Activated CD8-positive, alpha-beta memory T cell treated with anti-CD3 and anti-CD28 coated beads, Interleukin-2, amount 50 U/mL, for 24 hours (primary cell): ENCODE results near the gene IL1R2.

Source experiments
- DNase-seq: peaks from one replicate; pipeline ENCODE4 v3.0.0-alpha.2; 2020; ENCODE audit errors: extremely low read depth

IL1R2 gene

GRCh38 chr2:102043560-102043959 is 51.8 kb downstream of the IL1R2 start:
- no peak for DNase-seq

GRCh38 chr2:102044235-102044896 is 52.6 kb downstream of the IL1R2 start:
- no peak for DNase-seq

- no peak for DNase-seq
Observed at GRCh38 chr2:102044967-102045489, 53.3 kb downstream of the IL1R2 start.

GRCh38 chr2:102045697-102046096 is 53.9 kb downstream of the IL1R2 start:
- no peak for DNase-seq

- DNase-seq, result no peak
Observed at GRCh38 chr2:102046135-102046986, 54.6 kb downstream of the IL1R2 start.

GRCh38 chr2:102048465-102048864 is 56.7 kb downstream of the IL1R2 start:
- DNase-seq, result no peak

GRCh38 chr2:102049756-102050443 is 58.1 kb downstream of the IL1R2 start:
- DNase-seq, result no peak

- no peak for DNase-seq
Observed at GRCh38 chr2:102050854-102051391, 59.2 kb downstream of the IL1R2 start.

- DNase-seq, result no peak
Observed at GRCh38 chr2:102051692-102052277, 60.0 kb downstream of the IL1R2 start.

- no peak for DNase-seq
Observed at GRCh38 chr2:102052365-102052764, 60.6 kb downstream of the IL1R2 start.

- DNase-seq, result no peak
Observed at GRCh38 chr2:102053096-102053495, 61.3 kb downstream of the IL1R2 start.

GRCh38 chr2:102055346-102055990 is 63.7 kb downstream of the IL1R2 start:
- DNase-seq, result no peak

- no peak for DNase-seq
Observed at GRCh38 chr2:102056079-102056581, 64.4 kb downstream of the IL1R2 start.

- DNase-seq, result no peak
Observed at GRCh38 chr2:102057502-102058292, 65.9 kb downstream of the IL1R2 start.

GRCh38 chr2:102058293-102058833 is 66.6 kb downstream of the IL1R2 start:
- no peak for DNase-seq

GRCh38 chr2:102059151-102059550 is 67.4 kb downstream of the IL1R2 start:
- no peak for DNase-seq

GRCh38 chr2:102060047-102060446 is 68.3 kb downstream of the IL1R2 start:
- DNase-seq, result no peak

- no peak for DNase-seq
Observed at GRCh38 chr2:102060792-102061191, 69.0 kb downstream of the IL1R2 start.

- no peak for DNase-seq
Observed at GRCh38 chr2:102061286-102061699, 69.5 kb downstream of the IL1R2 start.
